H1 (cell line): ENCODE results near the gene RALGDS. TPM values are rescaled to one million over a fixed set of nuclear protein-coding genes. Genes with fewer than 3 reads are reported as not detected.

Experiments used
- CTCF ChIA-PET: fragments of 300-600 bp; sonication (Branson Sonifier 250); formaldehyde crosslinking; loops from one replicate; lab custom pipeline; 2021; ENCODE audit not compliant: partially characterized antibody; lab: Charles Lee
- POLR2A ChIA-PET: fragments of 300-600 bp; sonication (Branson Sonifier 250); formaldehyde crosslinking; loops from one replicate; lab custom pipeline; 2021; ENCODE audit warnings: inconsistent platforms; ENCODE audit not compliant: partially characterized antibody; lab: Charles Lee
- DNase-seq, 2 experiments: peaks; one replicate each; pipeline versions ENCODE4 v3.0.0 to v3.0.0-alpha.2; 2010 to 2022; ENCODE audit warnings: low spot score in 2 of 2, low read depth in 1 of 2, mixed read lengths in 1 of 2
- FAIRE-seq: peaks from 2 replicates; lab custom pipeline; 2011; peaks lifted over from hg19 to GRCh38; lab: Jason Lieb, UNC
- H2AFZ ChIP-seq: 2 replicates; pipeline ENCODE4 v1.8.1; 2012; ENCODE audit warnings: low read length, inconsistent platforms
- H2AK5ac ChIP-seq: 2 replicates; pipeline ENCODE4 v1.6.1; 2013; ENCODE audit warnings: low read depth, low read length
- H2BK120ac ChIP-seq: replicated peaks from 2 replicates; pipeline ENCODE3; 2013; ENCODE audit warnings: low read depth, low read length, inconsistent platforms
- H2BK12ac ChIP-seq: 2 replicates; pipeline ENCODE4 v1.6.1; 2013; ENCODE audit warnings: low read depth, low read length
- H2BK15ac ChIP-seq: 2 replicates; pipeline ENCODE4 v1.6.1; 2013; ENCODE audit warnings: low read length
- H2BK20ac ChIP-seq: 2 replicates; pipeline ENCODE4 v1.6.1; 2013; ENCODE audit warnings: low read length
- H2BK5ac ChIP-seq: 2 replicates; pipeline ENCODE4 v1.6.1; 2013; ENCODE audit warnings: low read depth, low read length
- H3K14ac ChIP-seq: 2 replicates; pipeline ENCODE4 v1.6.1; 2013; ENCODE audit warnings: inconsistent platforms; ENCODE audit not compliant: insufficient read length
- H3K18ac ChIP-seq: 2 replicates; pipeline ENCODE4 v1.6.1; 2013; ENCODE audit warnings: low read length; ENCODE audit errors: extremely low read depth
- H3K23ac ChIP-seq: 2 replicates; pipeline ENCODE4 v1.6.1; 2013; ENCODE audit warnings: inconsistent platforms; ENCODE audit not compliant: insufficient read length
- H3K23me2 ChIP-seq: 2 replicates; pipeline ENCODE4 v1.6.1; 2013; ENCODE audit warnings: low read depth, low read length
- H3K27ac ChIP-seq: 2 replicates; pipeline ENCODE4 v1.6.1; 2011; ENCODE audit warnings: low read depth, low read length, inconsistent platforms
- H3K27me3 ChIP-seq, 4 experiments: replicated peaks in 1 of 4; 1 replicate in 1 of 4; 2 replicates in 3 of 4; pipeline versions ENCODE4 v1.6.1 to v1.8.1; 2011 to 2013; ENCODE audit warnings: low read length in 3 of 4, mild to moderate bottlenecking in 3 of 4, inconsistent platforms in 2 of 4, mixed read lengths in 2 of 4, moderate library complexity in 1 of 4; ENCODE audit not compliant: control insufficient read depth in 3 of 4, insufficient read depth in 3 of 4; ENCODE audit errors: extremely low read depth in 1 of 4
- H3K36me3 ChIP-seq, 4 experiments: 2 replicates each; pipeline versions ENCODE4 v1.6.1 to v1.8.1; 2011 to 2013; ENCODE audit warnings: mild to moderate bottlenecking in 4 of 4, low read length in 3 of 4, moderate library complexity in 2 of 4, control low read depth in 1 of 4, inconsistent platforms in 1 of 4; ENCODE audit not compliant: insufficient read depth in 4 of 4, control insufficient read depth in 2 of 4
- H3K4ac ChIP-seq: replicated peaks from 2 replicates; pipeline ENCODE3; 2013; ENCODE audit warnings: low read length, low read depth, mixed read lengths, inconsistent platforms; ENCODE audit not compliant: insufficient read length
- H3K4me1 ChIP-seq, 4 experiments: replicated peaks in 1 of 4; 1 replicate in 1 of 4; 2 replicates in 3 of 4; pipeline versions ENCODE4 v1.6.1 to v1.8.1; 2011 to 2013; ENCODE audit warnings: low read length in 3 of 4, inconsistent platforms in 2 of 4, mixed read lengths in 1 of 4; ENCODE audit not compliant: insufficient read depth in 4 of 4, control insufficient read depth in 3 of 4
- H3K4me2 ChIP-seq, 2 experiments: 2 replicates each; pipeline versions ENCODE4 v1.6.1 to v1.8.1; 2011 to 2013; ENCODE audit warnings: low read depth in 2 of 2, low read length in 2 of 2, control low read depth in 1 of 2, inconsistent platforms in 1 of 2, mild to moderate bottlenecking in 1 of 2; ENCODE audit not compliant: insufficient read depth in 1 of 2
- H3K4me3 ChIP-seq, 4 experiments: fragments of 200-600, 300-600 bp in 1 of 4; sonication (generic), shearing (Covaris generic), sonication (Bioruptor Twin) in 1 of 4; 2 replicates each; pipeline versions ENCODE4 v1.5.1 to v1.8.1; 2011 to 2016; ENCODE audit warnings: low read length in 4 of 4, low read depth in 3 of 4, control low read depth in 2 of 4, inconsistent platforms in 2 of 4, mild to moderate bottlenecking in 2 of 4, mixed read lengths in 1 of 4, moderate library complexity in 1 of 4; ENCODE audit not compliant: insufficient read depth in 2 of 4; ENCODE audit errors: extremely low read depth in 1 of 4
- H3K56ac ChIP-seq: replicated peaks from 2 replicates; pipeline ENCODE3; 2013; ENCODE audit warnings: low read depth, mild to moderate bottlenecking, mixed read lengths, low read length, inconsistent platforms; ENCODE audit not compliant: insufficient read length
- H3K79me1 ChIP-seq: 2 replicates; pipeline ENCODE4 v1.6.1; 2013; ENCODE audit warnings: low read depth, low read length, control low read depth
- H3K79me2 ChIP-seq, 2 experiments: 2 replicates each; pipeline versions ENCODE4 v1.6.1 to v1.8.1; 2012 to 2013; ENCODE audit warnings: low read length in 2 of 2, mild to moderate bottlenecking in 2 of 2, inconsistent platforms in 1 of 2; ENCODE audit not compliant: insufficient read depth in 2 of 2, control insufficient read depth in 1 of 2
- H3K9ac ChIP-seq, 4 experiments: replicated peaks in 1 of 4; 1 replicate in 1 of 4; 2 replicates in 3 of 4; pipeline versions ENCODE4 v1.6.1 to v1.8.1; 2011 to 2013; ENCODE audit warnings: low read depth in 3 of 4, low read length in 3 of 4, control low read depth in 2 of 4, mild to moderate bottlenecking in 2 of 4, moderate library complexity in 2 of 4, inconsistent platforms in 1 of 4; ENCODE audit errors: extremely low read depth in 1 of 4
- H3K9me3 ChIP-seq, 2 experiments: 2 replicates each; pipeline versions ENCODE4 v1.6.1 to v1.8.1; 2012 to 2013; ENCODE audit warnings: mild to moderate bottlenecking in 2 of 2, moderate library complexity in 2 of 2, control low read depth in 1 of 2, inconsistent platforms in 1 of 2, low read depth in 1 of 2, low read length in 1 of 2, mixed read lengths in 1 of 2; ENCODE audit not compliant: insufficient read depth in 2 of 2
- H4K20me1 ChIP-seq, 2 experiments: replicated peaks in 1 of 2; 2 replicates each; pipeline versions ENCODE3 to v1.8.1; 2011 to 2013; ENCODE audit warnings: inconsistent platforms in 2 of 2, low read length in 2 of 2, mild to moderate bottlenecking in 1 of 2; ENCODE audit not compliant: insufficient read depth in 2 of 2, control insufficient read depth in 1 of 2
- H4K5ac ChIP-seq: 2 replicates; pipeline ENCODE4 v1.6.1; 2013; ENCODE audit warnings: low read length, low read depth, mixed read lengths, inconsistent platforms; ENCODE audit not compliant: insufficient read length
- H4K8ac ChIP-seq: 2 replicates; pipeline ENCODE4 v1.8.0; 2013; ENCODE audit warnings: mild to moderate bottlenecking, moderate library complexity, low read length, inconsistent platforms; ENCODE audit not compliant: insufficient read depth; ENCODE audit errors: extremely low read depth
- H4K91ac ChIP-seq: replicated peaks from 2 replicates; pipeline ENCODE3; 2013; ENCODE audit warnings: low read length, mixed read lengths, inconsistent platforms; ENCODE audit not compliant: insufficient read length
- ASH2L ChIP-seq: fragments of 200-600, 300-600 bp; sonication (generic); IDR thresholded peaks from one replicate; pipeline ENCODE4 v1.7.1; 2017; ENCODE audit warnings: low read length
- CBX5 ChIP-seq: fragments of 300-800, 300-1000 bp; sonication (generic); IDR thresholded peaks from 2 replicates; pipeline ENCODE4 v1.7.1; 2016; ENCODE audit warnings: antibody characterized with exemption, low read length, low read depth
- CBX8 ChIP-seq: fragments of 300-800, 300-1000 bp; sonication (generic); IDR thresholded peaks from 2 replicates; pipeline ENCODE4 v1.7.1; 2016; ENCODE audit warnings: low read depth, low read length, borderline replicate concordance
- CEBPB ChIP-seq: IDR thresholded peaks from 2 replicates; pipeline ENCODE4 v1.6.1; 2012; ENCODE audit warnings: low read depth, low read length
- EGR1 ChIP-seq: IDR thresholded peaks from 2 replicates; pipeline ENCODE4 v1.6.1; 2011; ENCODE audit warnings: low read depth, low read length, borderline replicate concordance
- JUND ChIP-seq: IDR thresholded peaks from 2 replicates; pipeline ENCODE4 v1.6.1; 2011; ENCODE audit warnings: mild to moderate bottlenecking, improper control_type of control experiment, low read length
- NRF1 ChIP-seq: IDR thresholded peaks from 2 replicates; pipeline ENCODE4 v1.6.1; 2011; ENCODE audit warnings: mild to moderate bottlenecking, low read depth, low read length, improper control_type of control experiment
- RBBP5 ChIP-seq: IDR thresholded peaks from 2 replicates; pipeline ENCODE4 v1.7.1; 2012; ENCODE audit warnings: low read depth, mild to moderate bottlenecking, inconsistent platforms, low read length, moderate library complexity, borderline replicate concordance
- RNF2 ChIP-seq: fragments of 200-900, 300-1000 bp; sonication (generic); IDR thresholded peaks from 2 replicates; pipeline ENCODE4 v1.7.1; 2016; ENCODE audit warnings: borderline replicate concordance, low read depth, mild to moderate bottlenecking, antibody characterized with exemption, low read length; ENCODE audit not compliant: poor library complexity, severe bottlenecking; ENCODE audit errors: missing control alignments
- SIX5 ChIP-seq: IDR thresholded peaks from 2 replicates; pipeline ENCODE4 v1.6.1; 2011; ENCODE audit warnings: mild to moderate bottlenecking, low read depth, low read length
- SP2 ChIP-seq: IDR thresholded peaks from 2 replicates; pipeline ENCODE4 v1.6.1; 2012; ENCODE audit warnings: mild to moderate bottlenecking, low read length, inconsistent platforms
- SRF ChIP-seq: IDR thresholded peaks from 2 replicates; pipeline ENCODE4 v1.6.1; 2011; ENCODE audit warnings: mild to moderate bottlenecking, low read depth, low read length, moderate library complexity
- WGBS, 2 experiments: shearing (Covaris generic) in 1 of 2; methylation state at CpG; one replicate each; pipeline versions ENCODE4 v1.1.6 to v1.1.7; 2013 to 2015; ENCODE audit warnings: low lambda C conversion rate in 2 of 2, mixed read lengths in 2 of 2, inconsistent platforms in 1 of 2, low coverage in 1 of 2, missing lambda C conversion rate in 1 of 2; ENCODE audit not compliant: insufficient replicate concordance in 2 of 2, insufficient coverage in 1 of 2, insufficient read length in 1 of 2; ENCODE audit errors: extremely low coverage in 1 of 2, missing lambda C conversion rate in 1 of 2; 5-methylcytosine and 5-hydroxymethylcytosine counted together
- polyA plus RNA-seq, 7 experiments: library from polyadenylated mRNA; depleted of rRNA in 3 of 7; stranded (reverse) in 5 of 7; unstranded in 2 of 7; fragments of >200 nt in 5 of 7; fragments of 200-250 nt in 2 of 7; gene quantifications; 1 replicate in 5 of 7; 2 replicates in 1 of 7; 4 replicates in 1 of 7; pipeline versions ENCODE4 v1.2.1 to v1.2.3, GENCODE V29; 2011 to 2013; ENCODE audit warnings: missing spikeins in 2 of 7, mixed read lengths in 2 of 7
- total RNA-seq: library from RNA; stranded (reverse); fragmentation: NEBNext Ultra II Directional; extraction: Animal tissue kit (Norgen Biotek cat#: 25700); gene quantifications from 2 replicates; pipeline ENCODE4 v1.2.1, GENCODE V29; 2021

The RALGDS gene
- total and polyA plus RNA-seq, 2 of the 8 experiments (the other 6 are each of a cell fraction or from before 2014, with no cell fraction given): 14.5 to 25.5 TPM

GRCh38 chr9:133106511-133107244 lies 14.4 kb downstream of the RALGDS start:
- Histone ChIP-seq H2AK5ac (no peak overlapping the region), H4K91ac (no peak overlapping the region), H3K27ac (no peak overlapping the region), H2AFZ (no peak overlapping the region), H3K23ac (no peak overlapping the region), H3K9me3 (no peaks in the 10 kb centered on the region), H3K36me3 (peaks cover 2 to 13% (median 5%) of the 10 kb centered on the region in 4 experiments; a peak in 5 of 8 replicates), H3K23me2 (no peaks in the 10 kb centered on the region), H3K4me3 (no peak overlapping the region), H3K79me1 (no peaks in the 10 kb centered on the region), H2BK12ac (no peak overlapping the region), H3K4ac (no peak overlapping the region), H3K27me3 (no peaks in the 10 kb centered on the region), H3K4me2 (no peak overlapping the region), H3K18ac (no peak overlapping the region), H3K4me1 (peaks cover 0 to 8% (median 3%) of the 10 kb centered on the region in 4 experiments; a peak in 3 of 7 replicates), H2BK120ac (no peak overlapping the region), H3K79me2 (no peaks in the 10 kb centered on the region), H3K9ac (no peak overlapping the region), H2BK5ac (no peak overlapping the region), H3K56ac (no peak overlapping the region), H2BK15ac (no peak overlapping the region), H2BK20ac (no peak overlapping the region), H3K14ac (no peak overlapping the region), H4K20me1 (peaks cover 0 to 8% of the 10 kb centered on the region in 2 experiments), H4K5ac (no peak overlapping the region), H4K8ac (no peak overlapping the region)
- DNase-seq (no peak), FAIRE-seq (no peak)
- whole genome bisulfite sequencing, 2 experiments: 90% methylated on average over 17 of the region's 17 CpGs; no CpG with 5 or more reads in 1 of the 2 experiments
- POLR2A ChIA-PET: interaction anchor here (1.4 kb wide), 1 partner anchor 241 kb away, joined by 3 read pairs; the partner anchor contains the start of genes MED22 and RPL7A
- TF ChIP-seq SP2: no peak
- TF ChIP-seq CBX8: no peak
- no peak for TF ChIP-seq CBX5
- TF ChIP-seq RBBP5: no peak
- TF ChIP-seq NRF1: no peak
- no peak for TF ChIP-seq ASH2L
- TF ChIP-seq EGR1: no peak
- no peak for TF ChIP-seq JUND
- TF ChIP-seq CEBPB: no peak
- no peak for TF ChIP-seq SIX5
- no peak for TF ChIP-seq RNF2
- TF ChIP-seq SRF: no peak
- CTCF ChIA-PET: interaction anchor here (0.9 to 19.3 kb wide), 9 partner anchors 11 to 84 kb away, joined by 3 to 337 read pairs (median 6); no protein-coding TSS in a partner anchor
